ENCODE measurements around the gene NEUROD4. TPM values are rescaled to one million over a fixed set of nuclear protein-coding genes. Genes with fewer than 3 reads are reported as not detected.

Gene NEUROD4
- total RNA-seq, 2 donors from 2014 or later: not detected

Other genes with a start within 250 kb of the NEUROD4 start
- gene MUCL1, start 165.5 kb upstream of the NEUROD4 start, total RNA-seq: not detected
- under 1 TPM; 0.47 to 0.74 TPM for gene TESPA1, start 35.2 kb upstream of the NEUROD4 start, total RNA-seq
- not detected for gene OR9K2, start 106.4 kb downstream of the NEUROD4 start, total RNA-seq
- not detected for gene OR10A7, start 201.1 kb downstream of the NEUROD4 start, total RNA-seq
- gene OR6C74, start 224.6 kb downstream of the NEUROD4 start, total RNA-seq: not detected

All from left cardiac atrium (tissue), 2 donors.